Stimulated activated CD4-positive, alpha-beta T cell treated with anti-CD3 and anti-CD28 coated beads, Interleukin-2, amount 100 ng/mL, for 24 hours (primary cell): ENCODE data around the gene MAT2A.
"Not testable (repeated sequence)": the region's sequence is repeated elsewhere in the genome, so short reads cannot be mapped to it uniquely, and the experiment has no call there.

Experiments
- DNase-seq, 2 donors: peaks; one replicate each; pipeline ENCODE4 v3.0.0-alpha.2; 2020

MAT2A gene

DNA sequence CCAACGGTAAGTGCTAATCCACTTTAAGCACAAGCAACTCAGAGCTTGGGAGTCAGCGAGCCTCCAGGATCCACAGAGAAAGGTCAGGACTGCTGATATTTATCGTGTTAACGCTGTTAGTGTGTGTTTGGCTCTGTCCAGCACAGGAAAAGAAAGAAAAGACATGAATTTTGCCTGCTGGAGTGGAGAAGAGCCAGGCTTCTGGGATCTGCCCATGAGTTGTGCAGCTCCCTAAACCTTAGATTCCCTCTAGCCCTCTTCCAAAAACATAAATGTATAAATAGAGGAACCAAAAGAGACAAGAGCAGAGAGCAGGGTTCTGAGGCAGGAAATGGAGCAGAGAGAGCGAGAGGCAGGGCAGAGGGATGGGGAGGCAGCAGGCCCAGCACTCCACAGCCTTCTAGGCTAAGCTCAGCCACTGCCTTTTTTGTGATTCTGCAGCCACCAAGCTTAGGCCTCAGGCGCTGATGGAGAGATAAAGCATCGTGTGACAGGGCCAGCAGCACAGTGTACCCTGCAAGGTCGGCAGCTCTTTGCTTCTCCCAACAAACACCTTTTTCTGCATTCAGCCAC is 14.5 kb upstream of the MAT2A start:
- no peak for DNase-seq

DNA sequence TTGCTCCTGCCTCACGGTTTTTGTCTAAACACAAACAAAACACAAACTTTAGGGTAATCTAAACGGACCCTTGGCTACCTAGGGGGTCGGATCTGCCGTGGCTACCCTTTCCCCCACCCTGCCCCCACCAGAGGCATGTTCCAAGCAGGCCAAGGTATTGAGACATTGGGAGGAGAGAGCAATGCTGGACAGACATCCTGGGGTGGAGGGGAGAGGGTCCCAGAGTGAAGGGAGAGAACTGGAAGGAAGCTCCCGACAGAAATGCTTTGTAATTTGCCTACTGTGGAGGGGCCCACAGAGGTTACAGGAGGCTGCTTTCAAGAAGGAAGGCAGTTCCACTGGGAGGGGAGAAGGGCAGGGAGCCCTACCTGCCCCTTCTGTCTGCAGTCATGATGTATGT is 13.9 kb upstream of the MAT2A start:
- DNase-seq = no peak

DNA sequence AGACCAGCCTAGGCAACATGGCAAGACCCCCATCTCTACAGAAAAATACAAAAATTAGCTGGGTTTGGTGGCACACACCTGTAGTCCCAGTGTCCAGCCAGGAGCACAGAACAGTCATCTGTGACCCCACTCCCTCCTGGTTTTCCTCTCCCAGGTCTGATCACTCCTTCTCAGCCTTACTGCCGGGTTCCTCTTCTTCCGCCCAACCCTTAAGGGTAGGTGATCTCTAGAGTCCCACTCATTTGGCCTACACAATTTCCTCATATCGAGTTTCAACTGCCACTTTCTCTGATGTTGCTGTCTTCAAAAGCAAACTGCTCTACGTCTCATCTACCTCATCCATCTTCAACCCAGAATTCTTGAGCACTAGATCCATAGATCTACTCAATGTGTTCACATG is 13.4 kb upstream of the MAT2A start:
- no peak for DNase-seq

DNA sequence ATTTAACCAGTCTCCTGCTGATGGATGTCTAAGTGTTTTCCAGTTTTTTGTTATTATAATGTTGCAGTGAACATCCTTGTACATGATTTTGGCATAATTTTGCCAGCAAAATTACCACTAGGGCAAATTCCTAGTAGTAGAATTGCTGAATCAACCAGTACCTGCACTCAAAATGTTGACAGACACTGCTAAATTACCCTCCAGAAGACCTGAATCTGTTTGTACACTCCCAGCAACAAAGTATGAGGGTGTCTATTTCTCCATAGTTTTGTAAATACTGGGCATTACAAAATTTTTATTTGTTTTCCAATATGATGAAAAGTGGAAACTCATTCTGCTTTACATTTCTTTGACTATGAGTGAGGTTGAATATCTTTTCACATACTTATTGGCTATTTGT is 11.2 kb upstream of the MAT2A start:
- no peak for DNase-seq

GRCh38 chr2:85528355-85528754 is 10.6 kb upstream of the MAT2A start:
- no peak for DNase-seq

DNA sequence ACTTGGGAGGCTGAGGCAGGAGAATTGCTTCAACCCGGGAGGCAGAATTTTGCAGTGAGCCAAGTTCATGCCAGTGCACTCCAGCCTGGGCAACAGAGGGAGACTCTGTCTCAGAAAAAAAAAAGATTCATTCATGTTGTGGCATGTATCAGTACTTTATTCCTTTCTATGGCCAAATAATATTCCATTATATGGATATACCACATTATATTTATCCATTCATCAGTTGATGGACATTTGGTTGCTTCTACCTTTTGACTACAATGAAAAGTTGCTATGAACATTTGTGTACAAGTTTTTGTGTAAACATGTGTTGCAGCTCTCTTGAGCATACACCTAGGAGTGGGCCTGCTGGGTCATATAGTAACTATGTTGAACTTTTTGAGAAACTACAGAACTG is 9.2 kb upstream of the MAT2A start:
- DNase-seq = no peak

DNA sequence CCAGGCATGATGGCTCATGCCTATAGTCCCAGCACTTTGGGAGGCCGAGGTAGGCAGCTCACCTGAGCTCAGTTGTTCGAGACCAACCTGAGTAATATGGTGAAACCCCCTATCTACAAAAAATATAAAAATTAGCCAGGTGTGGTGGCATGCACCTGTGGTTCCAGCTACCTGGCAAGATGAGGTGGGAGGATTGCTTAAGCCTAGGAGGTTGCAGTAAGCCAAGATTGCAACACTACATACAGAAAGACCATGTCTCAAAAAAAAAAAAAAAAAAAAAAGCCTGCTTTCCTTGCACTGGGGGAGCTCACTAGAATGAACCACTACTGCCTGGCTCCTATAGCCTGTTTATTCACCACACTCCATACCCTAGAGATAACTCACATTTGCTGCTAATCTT is 7.4 kb upstream of the MAT2A start:
- DNase-seq = no peak

GRCh38 chr2:85534099-85534498 is 4.9 kb upstream of the MAT2A start:
- DNase-seq = no peak

DNA sequence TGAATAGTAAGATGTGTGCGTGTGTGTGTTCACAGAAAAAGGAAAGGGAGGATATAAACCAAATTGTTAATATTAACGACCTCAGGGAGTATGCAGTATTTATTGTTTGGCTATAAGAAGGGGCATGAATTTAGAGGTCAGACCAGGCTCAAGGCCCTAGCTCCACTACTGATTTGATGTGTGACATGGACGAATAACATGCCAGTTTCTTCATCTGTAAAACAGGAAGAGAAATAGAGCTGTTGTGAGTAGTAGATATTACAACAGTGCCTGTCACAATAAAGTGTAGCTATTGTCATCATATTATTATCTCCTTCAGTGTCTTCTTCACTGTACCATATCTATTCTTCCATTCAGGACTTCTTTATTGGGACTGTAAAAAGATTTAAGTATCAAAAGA is 4.1 kb upstream of the MAT2A start:
- DNase-seq = no peak

GRCh38 chr2:85536479-85536878 is 2.5 kb upstream of the MAT2A start:
- DNase-seq = no peak

- peak; percentile 48 to 59 for DNase-seq
These were observed 1.1 kb upstream of the MAT2A start for GRCh38 chr2:85537600-85538506.

DNA sequence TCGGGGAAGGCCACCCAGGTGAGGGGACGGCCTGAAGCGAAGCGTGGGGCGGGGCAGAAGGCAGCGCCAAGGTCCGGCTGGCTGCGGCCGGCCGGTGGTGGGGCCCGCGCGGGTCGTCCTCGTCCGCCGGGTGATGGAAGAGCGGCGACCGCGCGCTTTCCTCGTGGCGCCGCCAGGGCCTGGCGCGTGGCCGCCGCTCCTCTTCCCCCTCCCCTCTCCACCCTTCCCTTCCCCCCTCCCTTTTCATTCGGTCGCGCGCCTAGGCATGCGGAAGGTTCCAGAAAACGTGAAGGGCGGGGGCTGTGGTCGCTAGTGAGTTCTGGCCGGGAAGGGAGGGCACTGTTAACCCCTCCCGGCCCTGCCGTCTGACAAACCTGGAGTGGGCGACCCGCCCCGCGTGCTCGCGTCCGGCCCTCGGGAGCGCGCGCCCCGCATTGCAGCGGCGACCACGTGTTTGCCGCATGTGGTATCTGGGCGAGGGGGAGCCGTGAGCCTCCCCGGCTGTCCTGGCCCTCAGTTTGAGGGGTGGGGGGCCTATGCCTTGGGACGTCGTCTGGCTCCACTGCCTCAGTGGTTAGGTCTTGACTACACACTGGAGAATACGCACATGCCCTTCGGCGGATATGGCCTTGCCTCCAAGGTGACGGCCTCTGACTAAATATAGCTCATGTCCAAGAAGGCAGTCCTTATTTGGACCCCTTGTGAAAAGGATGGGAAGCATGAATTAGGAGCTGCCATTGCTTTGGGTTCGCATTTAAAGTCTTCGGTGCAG is 579 bp downstream of the MAT2A start:
- peak; percentile 81 to 82 for DNase-seq

DNA sequence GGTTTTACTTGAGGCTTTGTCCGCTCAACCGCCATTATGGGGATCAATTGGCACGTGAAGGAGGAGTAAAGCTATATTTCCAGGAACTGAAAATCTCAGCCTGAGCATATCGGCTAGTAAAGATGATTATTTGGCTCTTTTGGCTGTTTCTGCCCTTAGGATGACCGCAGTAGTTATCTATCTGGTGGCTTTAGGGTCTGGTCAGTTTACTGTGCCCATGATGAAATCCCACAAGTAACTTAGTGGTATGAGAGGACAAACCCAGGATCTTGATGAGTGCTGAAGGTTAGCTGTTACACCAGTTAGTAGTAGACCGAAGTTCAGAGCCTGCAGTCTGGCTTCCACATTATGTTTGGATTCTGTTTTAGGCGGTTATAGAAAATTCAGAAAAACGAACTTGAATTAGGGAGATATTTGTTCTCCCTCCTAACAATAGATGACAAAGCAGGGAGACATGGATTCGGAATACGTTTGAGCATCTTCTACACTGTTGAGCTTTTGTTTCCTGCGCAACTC is 1.2 kb downstream of the MAT2A start:
- no peak for DNase-seq

- no peak for DNase-seq
These were observed 2.3 kb downstream of the MAT2A start for GRCh38 chr2:85541262-85541661.

DNA sequence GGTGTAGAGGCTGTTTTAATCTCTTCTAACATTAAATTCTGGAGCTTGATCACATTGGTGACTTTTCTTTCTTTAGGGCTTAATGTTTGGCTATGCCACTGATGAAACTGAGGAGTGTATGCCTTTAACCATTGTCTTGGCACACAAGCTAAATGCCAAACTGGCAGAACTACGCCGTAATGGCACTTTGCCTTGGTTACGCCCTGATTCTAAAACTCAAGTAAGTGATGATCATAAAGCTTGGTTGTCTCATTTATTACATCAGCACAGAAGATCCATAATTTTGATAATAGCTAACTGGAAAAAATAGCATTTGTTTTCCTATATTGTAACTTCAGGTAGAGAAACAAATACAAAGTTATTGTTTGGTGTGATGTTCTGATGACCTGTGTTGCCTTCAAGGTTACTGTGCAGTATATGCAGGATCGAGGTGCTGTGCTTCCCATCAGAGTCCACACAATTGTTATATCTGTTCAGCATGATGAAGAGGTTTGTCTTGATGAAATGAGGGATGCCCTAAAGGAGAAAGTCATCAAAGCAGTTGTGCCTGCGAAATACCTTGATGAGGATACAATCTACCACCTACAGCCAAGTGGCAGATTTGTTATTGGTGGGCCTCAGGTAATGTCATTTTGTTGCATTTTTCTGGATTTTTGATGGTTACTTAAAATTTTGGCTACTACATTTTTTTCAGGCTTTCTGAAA is 2.9 kb downstream of the MAT2A start:
- DNase-seq = no peak

GRCh38 chr2:85542777-85543176 is 3.8 kb downstream of the MAT2A start:
- DNase-seq = no peak

GRCh38 chr2:85544254-85544691 is 5.3 kb downstream of the MAT2A start:
- not testable (repeated sequence) for DNase-seq

GRCh38 chr2:85544915-85545779 is 6.2 kb downstream of the MAT2A start:
- DNase-seq = not testable (repeated sequence)

DNA sequence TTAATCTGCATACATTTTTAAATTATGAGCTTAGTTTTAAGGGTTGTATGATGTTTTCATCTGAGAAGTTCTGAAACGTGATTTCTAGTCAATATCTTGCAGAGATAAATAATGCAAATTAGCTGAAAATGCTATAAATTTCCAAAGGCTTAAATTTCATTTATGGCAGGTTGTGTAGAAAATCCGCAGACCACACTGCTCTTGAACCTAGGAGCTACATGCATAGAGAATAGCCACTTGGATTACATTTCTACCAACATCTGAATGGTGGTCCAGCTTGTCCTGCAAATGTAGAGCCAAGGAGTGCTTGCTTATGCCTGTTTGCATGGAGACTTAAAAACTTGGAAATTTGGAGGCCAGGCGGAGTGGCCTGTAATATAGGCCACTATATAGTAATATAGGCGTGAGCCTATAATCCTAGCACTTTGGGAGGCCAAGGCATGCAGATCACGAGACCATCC is 6.8 kb downstream of the MAT2A start:
- DNase-seq = no peak

GRCh38 chr2:85547089-85547858 is 8.3 kb downstream of the MAT2A start:
- no peak for DNase-seq
